GM19193 (cell line): ENCODE results near the gene RASGRF2.

Experiments used
- POLR2A ChIP-seq: IDR thresholded peaks from 4 replicates; pipeline ENCODE4 v1.6.1; 2011; ENCODE audit not compliant: insufficient read depth, insufficient read length; ENCODE audit errors: extremely low read depth

The RASGRF2 gene

GRCh38 chr5:81195335-81195929, 235.3 kb downstream of the RASGRF2 start:
- TF ChIP-seq POLR2A, result no peak

GRCh38 chr5:81202655-81203054, 242.5 kb downstream of the RASGRF2 start:
- no peak for TF ChIP-seq POLR2A

GRCh38 chr5:81203729-81204128, 243.6 kb downstream of the RASGRF2 start:
- TF ChIP-seq POLR2A, result no peak

GRCh38 chr5:81204205-81204604, 244.0 kb downstream of the RASGRF2 start:
- TF ChIP-seq POLR2A, result no peak

- TF ChIP-seq POLR2A, result no peak
These were observed 244.9 kb downstream of the RASGRF2 start for GRCh38 chr5:81205058-81205457.

- TF ChIP-seq POLR2A, result no peak
These were observed 246.8 kb downstream of the RASGRF2 start for GRCh38 chr5:81207009-81207408.

GRCh38 chr5:81208904-81209303, 248.7 kb downstream of the RASGRF2 start:
- no peak for TF ChIP-seq POLR2A

- TF ChIP-seq POLR2A, result no peak
These were observed 249.2 kb downstream of the RASGRF2 start for GRCh38 chr5:81209386-81209785.

GRCh38 chr5:81209869-81210493, 249.8 kb downstream of the RASGRF2 start:
- no peak for TF ChIP-seq POLR2A

- TF ChIP-seq POLR2A, result no peak
These were observed 252.1 kb downstream of the RASGRF2 start for GRCh38 chr5:81212211-81212751.

GRCh38 chr5:81213070-81213469, 252.9 kb downstream of the RASGRF2 start:
- TF ChIP-seq POLR2A, result no peak

GRCh38 chr5:81214848-81215247, 254.7 kb downstream of the RASGRF2 start:
- no peak for TF ChIP-seq POLR2A

- no peak for TF ChIP-seq POLR2A
These were observed 256.0 kb downstream of the RASGRF2 start for GRCh38 chr5:81216152-81216551.

GRCh38 chr5:81219389-81219788, 259.2 kb downstream of the RASGRF2 start:
- TF ChIP-seq POLR2A, result no peak

- TF ChIP-seq POLR2A, result no peak
These were observed 262.1 kb downstream of the RASGRF2 start for GRCh38 chr5:81222285-81222684.

- no peak for TF ChIP-seq POLR2A
These were observed 265.3 kb downstream of the RASGRF2 start for GRCh38 chr5:81225463-81225862.
